H9 (cell line): ENCODE results near the gene ATG14. TPM values are rescaled to one million over a fixed set of nuclear protein-coding genes. Genes with fewer than 3 reads are reported as not detected.
A peak's percentile ranks its signal among the peaks of the same experiment; 100 is the strongest.

ENCODE experiments used
- DNase-seq: peaks from one replicate; pipeline ENCODE4 v3.0.0-alpha.2; 2017
- H2AFZ ChIP-seq: one replicate; pipeline ENCODE4 v1.6.1; 2013; ENCODE audit warnings: mild to moderate bottlenecking, low read length, control low read depth, moderate library complexity
- H2AK5ac ChIP-seq: 2 replicates; pipeline ENCODE4 v1.6.1; 2013; ENCODE audit warnings: low read length, control low read depth, mixed read lengths; ENCODE audit not compliant: insufficient read length
- H2BK120ac ChIP-seq: one replicate; pipeline ENCODE4 v1.6.1; 2013; ENCODE audit warnings: low read depth, mild to moderate bottlenecking, low read length, control low read depth, inconsistent platforms; ENCODE audit not compliant: poor library complexity, severe bottlenecking
- H2BK12ac ChIP-seq: 2 replicates; pipeline ENCODE4 v1.6.1; 2013; ENCODE audit warnings: low read length, control low read depth, mixed read lengths, low read depth; ENCODE audit not compliant: insufficient read length
- H2BK15ac ChIP-seq: 2 replicates; pipeline ENCODE4 v1.6.1; 2013; ENCODE audit warnings: low read depth, low read length, control low read depth
- H2BK20ac ChIP-seq: one replicate; pipeline ENCODE4 v1.6.1; 2013; ENCODE audit warnings: low read depth, mild to moderate bottlenecking, low read length, control low read depth, inconsistent platforms; ENCODE audit not compliant: poor library complexity, severe bottlenecking
- H2BK5ac ChIP-seq: 2 replicates; pipeline ENCODE4 v1.6.1; 2013; ENCODE audit warnings: low read length, control low read depth, mixed read lengths; ENCODE audit not compliant: insufficient read length
- H3K14ac ChIP-seq: 2 replicates; pipeline ENCODE4 v1.6.1; 2013; ENCODE audit warnings: low read length, control low read depth; ENCODE audit not compliant: insufficient read depth
- H3K18ac ChIP-seq: 2 replicates; pipeline ENCODE4 v1.6.1; 2013; ENCODE audit warnings: low read depth, mild to moderate bottlenecking, mixed read lengths, low read length, control low read depth; ENCODE audit not compliant: insufficient read length
- H3K23ac ChIP-seq: 2 replicates; pipeline ENCODE4 v1.6.1; 2013; ENCODE audit warnings: low read length, control low read depth, mixed read lengths, low read depth; ENCODE audit not compliant: insufficient read length
- H3K23me2 ChIP-seq: 2 replicates; pipeline ENCODE4 v1.6.1; 2013; ENCODE audit warnings: low read depth, mild to moderate bottlenecking, mixed read lengths, low read length, control low read depth; ENCODE audit not compliant: insufficient read length, poor library complexity, severe bottlenecking
- H3K27ac ChIP-seq: 2 replicates; pipeline ENCODE4 v1.5.1; 2013; ENCODE audit warnings: low read length, control low read depth, mixed read lengths, low read depth; ENCODE audit not compliant: insufficient read length
- H3K27me3 ChIP-seq: 2 replicates; pipeline ENCODE4 v1.6.1; 2013; ENCODE audit warnings: low read length, control low read depth, inconsistent platforms; ENCODE audit not compliant: insufficient read depth
- H3K4ac ChIP-seq: 2 replicates; pipeline ENCODE4 v1.6.1; 2013; ENCODE audit warnings: low read depth, mild to moderate bottlenecking, control low read depth, inconsistent platforms, low read length, moderate library complexity
- H3K4me1 ChIP-seq: 2 replicates; pipeline ENCODE4 v1.6.1; 2013; ENCODE audit warnings: low read length, control low read depth, inconsistent platforms; ENCODE audit not compliant: insufficient read depth
- H3K4me2 ChIP-seq: 2 replicates; pipeline ENCODE4 v1.6.1; 2013; ENCODE audit warnings: low read length, control low read depth, mixed read lengths; ENCODE audit not compliant: insufficient read length, insufficient read depth
- H3K56ac ChIP-seq: 2 replicates; pipeline ENCODE4 v1.6.1; 2013; ENCODE audit warnings: low read depth, mild to moderate bottlenecking, mixed read lengths, low read length, control low read depth; ENCODE audit not compliant: insufficient read length
- H3K79me1 ChIP-seq: 2 replicates; pipeline ENCODE4 v1.6.1; 2013; ENCODE audit warnings: low read depth, mild to moderate bottlenecking, moderate library complexity, low read length, control low read depth, inconsistent platforms; ENCODE audit not compliant: insufficient read depth, poor library complexity, severe bottlenecking
- H3K79me2 ChIP-seq: 2 replicates; pipeline ENCODE4 v1.6.1; 2013; ENCODE audit warnings: low read length, control low read depth, inconsistent platforms; ENCODE audit not compliant: insufficient read depth
- H3K9ac ChIP-seq: 2 replicates; pipeline ENCODE4 v1.6.1; 2013; ENCODE audit warnings: low read length, control low read depth, mixed read lengths; ENCODE audit not compliant: insufficient read length; ENCODE audit errors: extremely low read depth
- H3K9me3 ChIP-seq: one replicate; pipeline ENCODE4 v1.6.1; 2013; ENCODE audit warnings: low read depth, low read length, inconsistent platforms; ENCODE audit not compliant: control insufficient read depth
- H3T11ph ChIP-seq: one replicate; pipeline ENCODE4 v1.6.1; 2013; ENCODE audit warnings: mild to moderate bottlenecking, low read length, control low read depth, inconsistent platforms
- H4K20me1 ChIP-seq: one replicate; pipeline ENCODE4 v1.6.1; 2013; ENCODE audit not compliant: control insufficient read depth, insufficient read length, insufficient read depth
- H4K5ac ChIP-seq: 2 replicates; pipeline ENCODE4 v1.6.1; 2013; ENCODE audit warnings: low read depth, mild to moderate bottlenecking, mixed read lengths, low read length, control low read depth; ENCODE audit not compliant: insufficient read length
- H4K8ac ChIP-seq: replicated peaks from 2 replicates; pipeline ENCODE4 v1.6.1; 2013; ENCODE audit warnings: low read length, control low read depth, mixed read lengths, low read depth; ENCODE audit not compliant: insufficient read length
- H4K91ac ChIP-seq: 2 replicates; pipeline ENCODE4 v1.6.1; 2013; ENCODE audit warnings: low read depth, mild to moderate bottlenecking, moderate library complexity, mixed read lengths, low read length, control low read depth; ENCODE audit not compliant: insufficient read length
- H3K27ac Mint-ChIP-seq, 3 experiments: 2 replicates in 2 of 3; 3 replicates in 1 of 3; pipeline ENCODE4 v1.8.0; 2020 to 2021; ENCODE audit warnings: mixed read lengths in 3 of 3, mild to moderate bottlenecking in 1 of 3, moderate library complexity in 1 of 3
- H3K27me3 Mint-ChIP-seq: 2 replicates; pipeline ENCODE4 v1.8.0; 2021; ENCODE audit warnings: low read depth, mild to moderate bottlenecking, moderate library complexity, mixed read lengths
- H3K36me3 Mint-ChIP-seq, 3 experiments: 2 replicates in 2 of 3; 3 replicates in 1 of 3; pipeline ENCODE4 v1.8.0; 2020 to 2021; ENCODE audit warnings: low read depth in 3 of 3, mixed read lengths in 3 of 3; ENCODE audit not compliant: insufficient read depth in 1 of 3
- H3K4me1 Mint-ChIP-seq, 2 experiments: 2 replicates each; pipeline ENCODE4 v1.8.0; 2020; ENCODE audit warnings: mixed read lengths in 2 of 2
- H3K4me3 Mint-ChIP-seq, 2 experiments: 2 replicates in 1 of 2; 3 replicates in 1 of 2; pipeline ENCODE4 v1.8.0; 2020 to 2021; ENCODE audit warnings: mild to moderate bottlenecking in 2 of 2, mixed read lengths in 2 of 2, moderate library complexity in 1 of 2
- H3K9me3 Mint-ChIP-seq, 2 experiments: 2 replicates in 1 of 2; 3 replicates in 1 of 2; pipeline ENCODE4 v1.8.0; 2020; ENCODE audit warnings: mild to moderate bottlenecking in 2 of 2, mixed read lengths in 2 of 2, moderate library complexity in 1 of 2
- CTCF ChIP-seq: fragments of 200-600 bp; sonication (generic); conservative IDR thresholded peaks from 3 replicates; pipeline ENCODE4 v1.8.0; 2021; ENCODE audit warnings: antibody characterized with exemption, mild to moderate bottlenecking
- WGBS: extraction: QIAGEN DNeasy Blood & Tissue Kit; methylation state at CpG from one replicate; pipeline ENCODE4 v1.1.7; 2013; ENCODE audit warnings: missing lambda C conversion rate, low lambda C conversion rate, mixed read lengths; ENCODE audit not compliant: insufficient read length; ENCODE audit errors: extremely low coverage; 5-methylcytosine and 5-hydroxymethylcytosine counted together
- total RNA-seq: library from RNA; stranded (reverse); gene quantifications from 2 replicates; pipeline ENCODE4 v1.2.1, GENCODE V29; 2021

The ATG14 gene
- total RNA-seq, 1 experiment from 2014 or later = 13.6 TPM

GRCh38 chr14:55440385-55440784, 28.8 kb upstream of the ATG14 start, which contains the start of gene TBPL2:
TSS of gene TBPL2 (minus strand) at chr14:55440616. CDS start at chr14:55440449, 167 bp downstream.
- 0 out of 5 replicates have a peak within 1 kb of the TSS, but pooled peaks of 1 of the 2 experiments have one; percentile 31 for H3K4me3 Mint-ChIP-seq
- Histone ChIP-seq H2BK5ac (no peak within 1 kb of the TSS), H3K27ac (no peak within 1 kb of the TSS), H2AK5ac (no peak within 1 kb of the TSS), H3K18ac (no peak within 1 kb of the TSS), H2BK15ac (no peak within 1 kb of the TSS), H3K4me1 (peaks cover 2% of the 10 kb centered on the region; the same call in 1 of the 2 replicates), H3K56ac (no peak within 1 kb of the TSS), H3K79me2 (no peaks in the 10 kb centered on the region), H3K4ac (no peak within 1 kb of the TSS), H4K20me1 (no peaks in the 10 kb centered on the region), H3K14ac (peak within 1 kb of the TSS; percentile 32; the same call in 1 of the 2 replicates), H3T11ph (no peak within 1 kb of the TSS), H3K23ac (no peak within 1 kb of the TSS), H2BK20ac (no peak within 1 kb of the TSS), H4K5ac (no peak within 1 kb of the TSS), H4K8ac (peak within 1 kb of the TSS; percentile 27), H3K9ac (no peak within 1 kb of the TSS), H2BK120ac (no peak within 1 kb of the TSS), H3K4me2 (peak within 1 kb of the TSS; percentile 46), H3K23me2 (no peaks in the 10 kb centered on the region), H4K91ac (no peak within 1 kb of the TSS), H3K9me3 (no peaks in the 10 kb centered on the region), H2BK12ac (no peak within 1 kb of the TSS), H3K79me1 (no peaks in the 10 kb centered on the region), H2AFZ (no peak within 1 kb of the TSS), H3K27me3 (no peaks in the 10 kb centered on the region)
- H3K36me3 Mint-ChIP-seq = no peaks in the 10 kb centered on the region
- peaks cover 4 to 5% of the 10 kb centered on the region in 2 experiments for H3K4me1 Mint-ChIP-seq
- peaks cover 3% of the 10 kb centered on the region; the same call in 1 of the 2 replicates for H3K27me3 Mint-ChIP-seq
- no CpG with 5 or more reads among the region's 29 CpGs for WGBS
- no peak within 1 kb of the TSS for H3K27ac Mint-ChIP-seq
- H3K9me3 Mint-ChIP-seq = no peaks in the 10 kb centered on the region; a peak in 1 of 5 replicates
- TF ChIP-seq CTCF = peak; percentile 69
- peak; percentile 86 for DNase-seq
